ENCODE data around the gene MYBPC2. TPM values are rescaled to one million over a fixed set of nuclear protein-coding genes. Genes with fewer than 3 reads are reported as not detected.

MYBPC2 gene
- total and polyA plus RNA-seq, 4 donors, result 0.62 to 3.5 (median 1.4) TPM

- H3K27ac ChIP-seq (ENCODE audit: low read depth, low read length), result no peak overlapping the region
- no peaks in the 10 kb centered on the region for H3K36me3 ChIP-seq (ENCODE audit: control insufficient read depth, insufficient read depth, low read length)
- H3K4me3 ChIP-seq (ENCODE audit: low read depth, low read length), result peak overlapping the region; percentile 9
- H3K4me1 ChIP-seq (ENCODE audit: control insufficient read depth, insufficient read depth, low read length), result peaks cover 23% of the 10 kb centered on the region
- peaks cover 25% of the 10 kb centered on the region for H3K27me3 ChIP-seq (ENCODE audit: control insufficient read depth, insufficient read depth, low read length)
- no peaks in the 10 kb centered on the region for H3K9me3 ChIP-seq (ENCODE audit: control insufficient read depth, insufficient read depth, low read length)
- WGBS (ENCODE audit: insufficient coverage), result 93% methylated on average over 19 of the region's 26 CpGs
- no peak for DNase-seq (ENCODE audit: low read depth in 4 of 6, low spot score in 6 of 6)
These were observed 5.3 kb upstream of the MYBPC2 start for GRCh38 chr19:50427318-50427925.

DNA sequence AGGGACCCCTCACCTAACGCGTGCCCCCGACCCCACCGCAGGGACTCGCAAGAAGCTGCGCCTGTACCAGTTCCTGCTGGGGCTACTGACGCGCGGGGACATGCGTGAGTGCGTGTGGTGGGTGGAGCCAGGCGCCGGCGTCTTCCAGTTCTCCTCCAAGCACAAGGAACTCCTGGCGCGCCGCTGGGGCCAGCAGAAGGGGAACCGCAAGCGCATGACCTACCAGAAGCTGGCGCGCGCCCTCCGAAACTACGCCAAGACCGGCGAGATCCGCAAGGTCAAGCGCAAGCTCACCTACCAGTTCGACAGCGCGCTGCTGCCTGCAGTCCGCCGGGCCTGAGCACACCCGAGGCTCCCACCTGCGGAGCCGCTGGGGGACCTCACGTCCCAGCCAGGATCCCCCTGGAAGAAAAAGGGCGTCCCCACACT lies 4.7 kb upstream of the MYBPC2 start:
- Histone ChIP-seq H3K27ac (ENCODE audit: low read depth, low read length) (no peak overlapping the region), H3K4me3 (ENCODE audit: low read depth, low read length) (peak overlapping the region; percentile 9), H3K36me3 (ENCODE audit: control insufficient read depth, insufficient read depth, low read length) (no peaks in the 10 kb centered on the region), H3K4me1 (ENCODE audit: control insufficient read depth, insufficient read depth, low read length) (peaks cover 27% of the 10 kb centered on the region), H3K27me3 (ENCODE audit: control insufficient read depth, insufficient read depth, low read length) (peaks cover 29% of the 10 kb centered on the region), H3K9me3 (ENCODE audit: control insufficient read depth, insufficient read depth, low read length) (no peaks in the 10 kb centered on the region)
- WGBS (ENCODE audit: insufficient coverage), result 4% methylated on average over 38 of the region's 38 CpGs
- DNase-seq (ENCODE audit: low read depth in 4 of 6, low spot score in 6 of 6), result peak in 5 of 6 donors; percentile 20 to 82 (median 31)

DNA sequence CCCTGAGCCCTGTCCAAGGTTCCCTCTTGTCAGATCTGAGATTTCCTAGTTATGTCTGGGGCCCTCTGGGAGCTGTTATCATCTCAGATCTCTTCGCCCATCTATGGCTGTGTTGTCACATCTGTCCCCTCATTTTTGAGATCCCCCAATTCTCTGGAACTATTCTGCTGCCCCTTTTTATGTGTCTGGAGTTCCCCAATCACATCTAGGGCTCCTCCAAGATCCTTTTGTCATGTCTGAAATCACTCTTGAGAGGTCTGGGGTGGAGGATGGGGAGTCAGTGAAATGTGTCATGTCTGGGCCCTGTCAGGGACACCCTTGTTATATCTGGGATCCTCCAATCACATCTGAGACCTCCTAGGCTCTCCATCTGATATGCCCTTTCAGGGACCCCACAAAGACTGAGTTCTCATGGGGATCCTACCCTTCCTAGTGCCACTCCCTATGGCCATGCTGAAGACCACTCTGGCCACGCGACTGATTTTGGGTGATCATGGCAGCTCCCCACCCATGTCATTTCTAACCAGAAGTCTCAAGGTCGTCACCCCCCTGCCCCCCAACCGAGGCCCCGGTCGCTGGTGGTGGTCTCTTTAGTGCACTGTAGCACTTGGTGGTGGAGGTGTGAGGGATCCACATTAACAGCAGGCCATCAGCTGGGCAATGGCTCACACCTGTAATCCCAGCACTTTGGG lies 3.8 kb upstream of the MYBPC2 start:
- 100% methylated on average over 2 of the region's 7 CpGs for WGBS (ENCODE audit: insufficient coverage)
- no peaks in the 10 kb centered on the region for H3K9me3 ChIP-seq (ENCODE audit: control insufficient read depth, insufficient read depth, low read length)

DNA sequence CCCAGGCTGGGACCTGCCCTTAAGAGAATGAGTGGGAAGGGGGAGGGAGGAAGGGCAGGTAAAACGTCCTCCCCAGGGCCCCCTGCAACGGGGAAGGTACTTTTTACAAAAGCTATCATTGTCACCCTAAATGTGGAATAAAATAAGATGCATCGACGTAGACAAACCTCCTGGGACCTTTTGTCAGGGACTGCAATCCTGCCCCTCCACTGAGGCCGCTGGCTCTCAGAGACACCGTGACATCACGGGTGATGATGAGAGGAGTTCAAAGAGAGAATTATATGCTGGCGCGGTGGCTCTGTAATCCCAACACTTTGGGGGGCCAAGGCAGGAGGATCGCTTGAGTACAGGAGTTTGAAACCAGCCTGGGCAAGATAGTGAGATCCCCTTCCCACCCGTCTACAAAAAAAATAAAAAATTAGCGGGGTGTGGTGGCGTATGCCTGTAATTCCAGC lies 1.8 kb upstream of the MYBPC2 start:
- Histone ChIP-seq H3K27ac (ENCODE audit: low read depth, low read length) (no peak overlapping the region), H3K4me3 (ENCODE audit: low read depth, low read length) (peak overlapping the region; percentile 65), H3K9me3 (ENCODE audit: control insufficient read depth, insufficient read depth, low read length) (no peaks in the 10 kb centered on the region), H3K36me3 (ENCODE audit: control insufficient read depth, insufficient read depth, low read length) (no peaks in the 10 kb centered on the region), H3K27me3 (ENCODE audit: control insufficient read depth, insufficient read depth, low read length) (peaks cover 29% of the 10 kb centered on the region), H3K4me1 (ENCODE audit: control insufficient read depth, insufficient read depth, low read length) (peaks cover 27% of the 10 kb centered on the region)
- 18% methylated on average over 3 of the region's 13 CpGs for WGBS (ENCODE audit: insufficient coverage)
- DNase-seq (ENCODE audit: low read depth in 4 of 6, low spot score in 6 of 6), result no peak

More for the DNA sequence above, 3.8 kb upstream of the MYBPC2 start:
- H3K4me1 ChIP-seq (ENCODE audit: control insufficient read depth, insufficient read depth, low read length), result peaks cover 27% of the 10 kb centered on the region
- H3K27ac ChIP-seq (ENCODE audit: low read depth, low read length), result no peak overlapping the region
- DNase-seq (ENCODE audit: low read depth in 4 of 6, low spot score in 6 of 6), result no peak
- no peak overlapping the region for H3K4me3 ChIP-seq (ENCODE audit: low read depth, low read length)
- H3K36me3 ChIP-seq (ENCODE audit: control insufficient read depth, insufficient read depth, low read length), result no peaks in the 10 kb centered on the region
- H3K27me3 ChIP-seq (ENCODE audit: control insufficient read depth, insufficient read depth, low read length), result peaks cover 29% of the 10 kb centered on the region

DNA sequence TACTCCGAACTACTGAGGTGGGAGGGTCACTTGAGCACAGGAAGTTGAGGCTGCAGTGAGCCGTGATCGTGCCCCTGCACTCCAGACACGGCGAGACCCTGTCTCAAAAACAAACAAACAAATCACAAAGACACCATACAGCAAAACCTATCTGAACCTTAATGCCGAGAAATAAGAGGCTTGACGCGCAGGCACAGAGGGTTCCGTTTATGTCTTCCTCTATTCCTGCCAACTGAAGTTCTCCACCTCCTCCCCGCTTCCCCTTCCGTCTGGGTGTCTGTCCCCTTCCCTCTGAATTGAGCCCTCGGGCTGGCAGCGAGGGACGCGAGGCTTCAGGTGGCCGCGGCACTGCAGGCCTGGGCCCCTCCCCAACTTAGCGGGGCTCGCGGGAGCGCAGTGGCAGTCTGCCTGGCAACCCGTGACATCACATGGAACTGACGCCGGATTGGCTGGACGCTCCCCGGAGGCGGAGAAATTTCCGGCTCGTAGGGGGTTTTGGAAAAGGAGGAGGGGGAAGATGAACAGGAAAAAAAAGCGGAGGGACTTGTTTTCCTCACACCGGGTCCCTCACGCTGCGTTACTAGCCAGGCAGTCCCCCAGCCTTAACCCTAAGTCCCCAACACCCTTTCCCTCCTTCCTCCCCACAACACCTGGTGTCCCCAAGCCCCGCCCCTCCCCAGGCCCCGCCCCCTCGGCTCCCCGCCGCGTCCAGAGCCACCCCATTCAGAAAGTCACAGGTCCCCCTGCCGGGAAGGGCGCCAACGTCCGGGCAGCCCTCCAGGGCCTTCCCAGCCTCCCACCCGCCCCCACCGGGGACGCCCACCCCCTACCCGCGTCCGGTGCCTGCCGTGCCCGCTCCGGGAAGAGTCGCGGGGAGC lies 1.1 kb upstream of the MYBPC2 start:
- Histone ChIP-seq H3K4me1 (ENCODE audit: control insufficient read depth, insufficient read depth, low read length) (peaks cover 27% of the 10 kb centered on the region), H3K4me3 (ENCODE audit: low read depth, low read length) (peak overlapping the region; percentile 65), H3K9me3 (ENCODE audit: control insufficient read depth, insufficient read depth, low read length) (no peaks in the 10 kb centered on the region), H3K27ac (ENCODE audit: low read depth, low read length) (no peak overlapping the region), H3K36me3 (ENCODE audit: control insufficient read depth, insufficient read depth, low read length) (no peaks in the 10 kb centered on the region), H3K27me3 (ENCODE audit: control insufficient read depth, insufficient read depth, low read length) (peaks cover 29% of the 10 kb centered on the region)
- peak; percentile 74 to 97 (median 86) for DNase-seq (ENCODE audit: low read depth in 4 of 6, low spot score in 6 of 6)
- under 1% methylated on average over 36 of the region's 54 CpGs for WGBS (ENCODE audit: insufficient coverage)

GRCh38 chr19:50433201-50434180 lies 799 bp downstream of the MYBPC2 start:
- H3K4me3 ChIP-seq (ENCODE audit: low read depth, low read length), result no peak overlapping the region
- DNase-seq (ENCODE audit: low read depth in 4 of 6, low spot score in 6 of 6), result no peak
- H3K27ac ChIP-seq (ENCODE audit: low read depth, low read length), result no peak overlapping the region
- H3K4me1 ChIP-seq (ENCODE audit: control insufficient read depth, insufficient read depth, low read length), result peaks cover 18% of the 10 kb centered on the region
- no peaks in the 10 kb centered on the region for H3K9me3 ChIP-seq (ENCODE audit: control insufficient read depth, insufficient read depth, low read length)
- WGBS (ENCODE audit: insufficient coverage), result 85% methylated on average over 17 of the region's 19 CpGs
- peaks cover 20% of the 10 kb centered on the region for H3K27me3 ChIP-seq (ENCODE audit: control insufficient read depth, insufficient read depth, low read length)
- no peaks in the 10 kb centered on the region for H3K36me3 ChIP-seq (ENCODE audit: control insufficient read depth, insufficient read depth, low read length)

DNA sequence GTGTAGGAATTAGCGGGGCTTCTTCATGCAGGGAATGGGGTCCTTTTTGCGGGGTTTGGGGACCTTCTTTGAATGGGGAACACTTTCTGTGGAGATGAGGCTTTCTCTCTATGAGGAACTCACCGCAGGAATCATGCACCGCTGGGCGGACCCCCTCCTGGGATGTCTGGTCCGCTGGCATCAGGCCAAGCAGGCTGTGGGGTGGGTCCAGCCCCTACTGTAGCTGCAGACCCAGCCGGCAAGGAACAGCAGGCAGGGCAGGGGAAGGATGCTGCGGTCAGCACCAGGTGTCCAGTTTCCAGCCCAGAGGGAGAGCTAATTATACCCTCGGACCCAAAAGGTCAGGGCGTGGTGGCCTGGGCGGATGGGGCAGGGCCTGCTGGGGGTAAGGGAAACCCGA lies 1.8 kb downstream of the MYBPC2 start:
- 37% methylated on average over 9 of the region's 12 CpGs for WGBS (ENCODE audit: insufficient coverage)
- no peak overlapping the region for H3K4me3 ChIP-seq (ENCODE audit: low read depth, low read length)
- H3K9me3 ChIP-seq (ENCODE audit: control insufficient read depth, insufficient read depth, low read length), result no peaks in the 10 kb centered on the region
- no peak for DNase-seq (ENCODE audit: low read depth in 4 of 6, low spot score in 6 of 6)
- H3K27ac ChIP-seq (ENCODE audit: low read depth, low read length), result no peak overlapping the region
- peaks cover 15% of the 10 kb centered on the region for H3K27me3 ChIP-seq (ENCODE audit: control insufficient read depth, insufficient read depth, low read length)
- H3K4me1 ChIP-seq (ENCODE audit: control insufficient read depth, insufficient read depth, low read length), result peaks cover 18% of the 10 kb centered on the region
- H3K36me3 ChIP-seq (ENCODE audit: control insufficient read depth, insufficient read depth, low read length), result no peaks in the 10 kb centered on the region

- DNase-seq (ENCODE audit: low read depth in 4 of 6, low spot score in 6 of 6), result no peak
- Histone ChIP-seq H3K27ac (ENCODE audit: low read depth, low read length) (no peak overlapping the region), H3K36me3 (ENCODE audit: control insufficient read depth, insufficient read depth, low read length) (no peaks in the 10 kb centered on the region), H3K4me1 (ENCODE audit: control insufficient read depth, insufficient read depth, low read length) (peaks cover 18% of the 10 kb centered on the region), H3K4me3 (ENCODE audit: low read depth, low read length) (no peak overlapping the region), H3K27me3 (ENCODE audit: control insufficient read depth, insufficient read depth, low read length) (peaks cover 11% of the 10 kb centered on the region), H3K9me3 (ENCODE audit: control insufficient read depth, insufficient read depth, low read length) (no peaks in the 10 kb centered on the region)
- WGBS (ENCODE audit: insufficient coverage), result 86% methylated on average over 15 of the region's 17 CpGs
These were observed 2.5 kb downstream of the MYBPC2 start for GRCh38 chr19:50435221-50435620.

GRCh38 chr19:50435627-50436026 lies 2.9 kb downstream of the MYBPC2 start:
- 78% methylated on average over 7 of the region's 12 CpGs for WGBS (ENCODE audit: insufficient coverage)

More at GRCh38 chr19:50435627-50436026, 2.9 kb downstream of the MYBPC2 start:
- Histone ChIP-seq H3K4me3 (ENCODE audit: low read depth, low read length) (no peak overlapping the region), H3K4me1 (ENCODE audit: control insufficient read depth, insufficient read depth, low read length) (peaks cover 18% of the 10 kb centered on the region), H3K27ac (ENCODE audit: low read depth, low read length) (no peak overlapping the region), H3K27me3 (ENCODE audit: control insufficient read depth, insufficient read depth, low read length) (peaks cover 8% of the 10 kb centered on the region), H3K36me3 (ENCODE audit: control insufficient read depth, insufficient read depth, low read length) (no peaks in the 10 kb centered on the region), H3K9me3 (ENCODE audit: control insufficient read depth, insufficient read depth, low read length) (no peaks in the 10 kb centered on the region)
- DNase-seq (ENCODE audit: low read depth in 4 of 6, low spot score in 6 of 6), result no peak
